Measurements from ENCODE around the gene LRRN2. TPM values are rescaled to one million over a fixed set of nuclear protein-coding genes. Genes with fewer than 3 reads are reported as not detected.
"Not testable (repeated sequence)": the region's sequence is repeated elsewhere in the genome, so short reads cannot be mapped to it uniquely, and the experiment has no call there.

The LRRN2 gene
- total and polyA plus RNA-seq, 11 donors: 0.65 to 4.2 (median 1.5) TPM

DNA sequence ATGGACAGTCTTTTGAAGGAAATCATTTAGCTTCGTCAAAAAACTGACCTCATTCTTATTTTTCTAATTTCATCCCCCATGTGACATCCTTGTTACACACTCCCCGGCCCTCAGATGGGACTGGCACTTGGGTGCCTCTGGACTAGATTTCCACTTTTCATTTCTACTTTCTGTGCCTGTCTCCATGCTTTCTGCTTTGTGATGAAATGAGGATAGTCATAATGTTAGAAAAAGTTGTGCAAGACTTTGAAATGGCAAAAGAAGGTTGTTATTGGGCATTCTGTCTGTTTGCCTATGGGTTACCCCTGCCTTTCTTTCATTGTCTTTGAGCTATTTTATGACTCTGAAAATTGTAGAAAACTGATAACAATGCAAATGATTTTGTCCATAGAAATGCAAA lies 114.4 kb downstream of the LRRN2 start:
- 86 to 90% (median 89%) methylated on average over 2 of the region's 2 CpGs for WGBS, 4 donors
- intact Hi-C loops (cut with DNase I): loop anchor here in 1 of 10 donors (10.0 kb wide), 1 partner anchor 364 kb away; no protein-coding TSS in a partner anchor
- TF ChIP-seq, protein P1, sequence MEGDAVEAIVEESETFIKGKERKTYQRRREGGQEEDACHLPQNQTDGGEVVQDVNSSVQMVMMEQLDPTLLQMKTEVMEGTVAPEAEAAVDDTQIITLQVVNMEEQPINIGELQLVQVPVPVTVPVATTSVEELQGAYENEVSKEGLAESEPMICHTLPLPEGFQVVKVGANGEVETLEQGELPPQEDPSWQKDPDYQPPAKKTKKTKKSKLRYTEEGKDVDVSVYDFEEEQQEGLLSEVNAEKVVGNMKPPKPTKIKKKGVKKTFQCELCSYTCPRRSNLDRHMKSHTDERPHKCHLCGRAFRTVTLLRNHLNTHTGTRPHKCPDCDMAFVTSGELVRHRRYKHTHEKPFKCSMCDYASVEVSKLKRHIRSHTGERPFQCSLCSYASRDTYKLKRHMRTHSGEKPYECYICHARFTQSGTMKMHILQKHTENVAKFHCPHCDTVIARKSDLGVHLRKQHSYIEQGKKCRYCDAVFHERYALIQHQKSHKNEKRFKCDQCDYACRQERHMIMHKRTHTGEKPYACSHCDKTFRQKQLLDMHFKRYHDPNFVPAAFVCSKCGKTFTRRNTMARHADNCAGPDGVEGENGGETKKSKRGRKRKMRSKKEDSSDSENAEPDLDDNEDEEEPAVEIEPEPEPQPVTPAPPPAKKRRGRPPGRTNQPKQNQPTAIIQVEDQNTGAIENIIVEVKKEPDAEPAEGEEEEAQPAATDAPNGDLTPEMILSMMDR (IDR thresholded peaks at IDR 0.05): no peak
- TF ChIP-seq POLR2A (IDR thresholded peaks at IDR 0.05): no peak
- ATAC-seq (no peak), DNase-seq (no peak)
- Histone ChIP-seq H3K27me3 (no peaks in the 10 kb centered on the region), H3K27ac (no peak overlapping the region), H3K4me3 (no peak overlapping the region), H3K36me3 (peaks cover 0 to 35% (median 0%) of the 10 kb centered on the region in 9 donors), H3K9me3 (no peaks in the 10 kb centered on the region), H3K4me1 (peaks cover 0 to 15% (median 0%) of the 10 kb centered on the region in 12 donors)

DNA sequence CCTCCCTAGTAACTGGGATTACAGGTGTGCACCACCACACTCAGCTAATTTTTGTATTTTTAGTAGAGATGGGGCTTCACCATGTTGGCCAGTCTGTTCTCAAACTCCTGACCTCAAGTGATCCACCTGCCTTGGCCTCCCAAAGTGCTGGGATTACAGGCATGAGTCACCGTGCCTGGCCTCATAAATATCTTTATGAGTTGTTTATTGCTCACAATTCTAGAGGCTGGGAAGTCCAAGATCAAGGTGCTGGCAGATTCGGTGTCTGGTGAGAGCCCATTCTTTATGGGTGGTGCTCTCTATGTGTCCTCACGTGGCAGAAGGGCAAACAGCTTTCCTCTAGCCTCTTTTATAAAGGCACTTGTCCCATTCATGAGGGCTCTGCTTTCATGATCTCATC lies 115.5 kb downstream of the LRRN2 start:
- H3K27me3 ChIP-seq, H3K27ac ChIP-seq, DNase-seq, H3K9me3 ChIP-seq, ATAC-seq, H3K4me3 ChIP-seq: not testable (repeated sequence)
- 63 to 85% (median 70%) methylated on average over 3 of the region's 3 CpGs for WGBS, 4 donors
- Histone ChIP-seq H3K4me1 (peaks cover 0 to 12% (median 0%) of the 10 kb centered on the region in 12 donors), H3K36me3 (peaks cover 0 to 40% (median 0%) of the 10 kb centered on the region in 9 donors)
- intact Hi-C loops (cut with DNase I): loop anchor here in 1 of 10 donors (10.0 kb wide), 1 partner anchor 365 kb away; no protein-coding TSS in a partner anchor

DNA sequence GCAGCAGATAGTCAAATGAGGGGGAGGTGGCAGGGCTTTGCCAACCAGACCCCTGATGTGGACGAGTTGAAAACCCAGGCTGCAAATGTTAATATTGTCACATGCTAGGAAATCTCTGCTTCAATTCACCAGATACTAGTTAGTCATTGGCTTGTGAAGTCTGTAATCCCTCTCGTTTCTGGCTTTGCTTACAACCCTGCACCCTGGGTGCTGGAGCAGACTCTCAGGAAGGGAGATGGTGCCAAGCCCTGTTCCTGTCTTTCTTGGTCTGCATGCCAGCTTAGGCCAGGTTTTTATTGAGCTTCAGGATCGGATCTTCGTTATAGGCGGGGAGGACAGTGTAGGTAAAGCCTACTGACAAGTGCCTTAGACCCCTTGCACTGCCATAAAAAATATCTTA lies 116.1 kb downstream of the LRRN2 start:
- Histone ChIP-seq H3K36me3 (peaks cover 0 to 45% (median 0%) of the 10 kb centered on the region in 9 donors), H3K4me1 (peaks cover 0 to 7% (median 0%) of the 10 kb centered on the region in 12 donors), H3K27ac (no peak overlapping the region), H3K27me3 (no peaks in the 10 kb centered on the region), H3K9me3 (no peaks in the 10 kb centered on the region), H3K4me3 (no peak overlapping the region)
- DNase-seq (no peak), ATAC-seq (no peak)
- intact Hi-C loops (cut with DNase I): loop anchor here in 6 of 10 donors (5.0 to 10.0 kb wide), 6 partner anchors 55 to 385 kb away; no protein-coding TSS in a partner anchor
- 82 to 90% (median 88%) methylated on average over 5 of the region's 5 CpGs for WGBS, 4 donors
- TF ChIP-seq, protein P1 (IDR thresholded peaks at IDR 0.05): no peak
- no peak for TF ChIP-seq POLR2A (IDR thresholded peaks at IDR 0.05)

DNA sequence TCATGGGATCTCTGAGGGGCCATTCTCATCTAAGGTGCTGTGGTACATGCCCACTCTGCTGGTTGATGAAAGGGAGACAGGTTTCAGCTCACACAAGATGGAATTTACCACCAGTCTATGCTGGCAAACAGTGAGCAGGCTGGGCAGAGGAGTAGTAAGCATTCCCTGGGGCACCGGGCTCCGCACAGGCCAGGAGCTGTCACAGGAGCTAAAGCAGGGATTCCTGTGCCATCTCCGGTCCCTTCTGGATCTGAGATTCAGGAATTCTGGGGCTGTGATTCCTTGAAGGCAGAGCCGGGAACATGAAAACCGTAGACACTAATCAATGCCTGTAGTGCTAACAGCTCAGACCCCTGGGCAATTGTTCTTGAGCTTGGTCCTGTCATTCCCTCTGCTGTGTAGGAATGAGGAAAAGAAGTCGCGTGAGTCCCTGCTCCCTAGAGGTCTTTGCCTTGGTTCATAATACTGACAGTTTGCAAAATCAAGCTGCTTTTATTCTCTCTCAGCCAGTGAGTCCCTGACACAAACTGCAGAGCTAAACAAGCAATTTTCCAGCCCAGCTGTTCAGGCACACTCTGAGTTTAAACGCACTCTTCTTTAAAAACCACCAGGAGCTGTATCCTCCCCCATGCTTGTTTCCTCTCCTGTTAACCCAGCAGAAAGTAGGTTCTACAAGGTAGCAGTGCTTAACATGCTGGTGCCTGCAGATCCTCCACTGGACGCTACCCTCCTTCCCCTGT lies 116.8 kb downstream of the LRRN2 start:
- no peak overlapping the region for H3K4me3 ChIP-seq
- H3K4me1 ChIP-seq: peaks cover 0 to under 1% (median 0%) of the 10 kb centered on the region in 12 donors
- no peak for ATAC-seq
- H3K9me3 ChIP-seq: no peaks in the 10 kb centered on the region
- TF ChIP-seq, protein P1 (IDR thresholded peaks at IDR 0.05): no peak
- no peak for TF ChIP-seq POLR2A (IDR thresholded peaks at IDR 0.05)
- intact Hi-C loops (cut with DNase I): loop anchor here in 6 of 10 donors (5.0 to 10.0 kb wide), 6 partner anchors 56 to 386 kb away; no protein-coding TSS in a partner anchor
- H3K27me3 ChIP-seq: no peaks in the 10 kb centered on the region
- H3K27ac ChIP-seq: no peak overlapping the region
- peaks cover 0 to 44% (median 0%) of the 10 kb centered on the region in 9 donors for H3K36me3 ChIP-seq
- WGBS, 4 donors: 79 to 84% (median 82%) methylated on average over 8 to 9 of the region's 9 CpGs
- no peak for DNase-seq

Other genes with a start within 250 kb of the LRRN2 start
- gene PIK3C2B, start 190.9 kb downstream of the LRRN2 start, total RNA-seq: 10 to 100 TPM; 12.9 to 42.5 (median 19.8) TPM
- gene PIK3C2B, start 190.9 kb downstream of the LRRN2 start, polyA plus RNA-seq: 10 to 100 TPM in 1 of 2 donors, 1 to 10 TPM in 1; 9.2 to 11.9 TPM
- 10 to 100 TPM in 8 of 9 donors, 1 to 10 TPM in 1; 8.9 to 48.7 (median 33.0) TPM for gene MDM4, start 169.3 kb downstream of the LRRN2 start, total RNA-seq
- 10 to 100 TPM in 1 of 2 donors, 1 to 10 TPM in 1; 5.7 to 15.0 TPM for gene MDM4, start 169.3 kb downstream of the LRRN2 start, polyA plus RNA-seq
- 10 to 100 TPM in 5 of 9 donors, 1 to 10 TPM in 4; 2.5 to 14.6 (median 10.3) TPM for gene NFASC, start 185.1 kb upstream of the LRRN2 start, total RNA-seq
- 10 to 100 TPM in 1 of 2 donors, 1 to 10 TPM in 1; 2.7 to 14.6 TPM for gene NFASC, start 185.1 kb upstream of the LRRN2 start, polyA plus RNA-seq